GM12865 (cell line): ENCODE results near the gene CUX1.
"Not testable (repeated sequence)": the region's sequence is repeated elsewhere in the genome, so short reads cannot be mapped to it uniquely, and the experiment has no call there.

Experiments
- DNase-seq: peaks from one replicate; pipeline ENCODE4 v3.0.0; 2010; ENCODE audit warnings: low read depth
- H3K4me3 ChIP-seq: 2 replicates; pipeline ENCODE4 v1.5.1; 2011; ENCODE audit warnings: mild to moderate bottlenecking, low read depth, low read length, control low read depth
- TF ChIP-seq, protein P1 (sequence below): IDR thresholded peaks from 2 replicates; pipeline ENCODE4 v1.5.1; 2011; ENCODE audit warnings: low read length, control low read depth, low read depth, inconsistent platforms; ENCODE audit not compliant: insufficient read depth; ENCODE audit errors: missing control alignments

CUX1 gene

DNA sequence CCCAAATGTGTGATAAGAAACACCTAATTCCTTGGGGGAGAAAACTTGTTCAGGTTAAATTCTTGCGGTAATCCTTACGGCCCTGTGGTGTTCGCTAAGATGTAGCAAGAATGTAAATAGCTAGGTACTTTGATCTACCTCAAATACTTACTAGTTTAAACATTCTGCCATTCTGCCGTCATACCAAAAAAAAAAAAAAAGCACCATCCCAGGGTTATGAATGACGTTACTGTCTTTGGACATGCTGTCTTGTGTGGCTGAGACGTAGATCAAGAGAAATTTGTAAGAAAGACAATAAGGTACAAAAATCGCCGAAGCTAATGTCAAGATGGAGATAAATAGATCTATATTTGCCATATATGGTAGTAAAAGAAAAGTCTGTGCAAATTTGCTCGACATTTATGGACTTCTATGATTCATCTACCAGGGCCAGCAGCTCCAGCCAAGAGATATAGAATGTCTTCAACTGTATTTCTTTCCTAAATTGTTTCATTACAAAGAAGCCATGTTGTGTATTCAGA is 195.6 kb downstream of the CUX1 start:
- TF ChIP-seq, protein P1, sequence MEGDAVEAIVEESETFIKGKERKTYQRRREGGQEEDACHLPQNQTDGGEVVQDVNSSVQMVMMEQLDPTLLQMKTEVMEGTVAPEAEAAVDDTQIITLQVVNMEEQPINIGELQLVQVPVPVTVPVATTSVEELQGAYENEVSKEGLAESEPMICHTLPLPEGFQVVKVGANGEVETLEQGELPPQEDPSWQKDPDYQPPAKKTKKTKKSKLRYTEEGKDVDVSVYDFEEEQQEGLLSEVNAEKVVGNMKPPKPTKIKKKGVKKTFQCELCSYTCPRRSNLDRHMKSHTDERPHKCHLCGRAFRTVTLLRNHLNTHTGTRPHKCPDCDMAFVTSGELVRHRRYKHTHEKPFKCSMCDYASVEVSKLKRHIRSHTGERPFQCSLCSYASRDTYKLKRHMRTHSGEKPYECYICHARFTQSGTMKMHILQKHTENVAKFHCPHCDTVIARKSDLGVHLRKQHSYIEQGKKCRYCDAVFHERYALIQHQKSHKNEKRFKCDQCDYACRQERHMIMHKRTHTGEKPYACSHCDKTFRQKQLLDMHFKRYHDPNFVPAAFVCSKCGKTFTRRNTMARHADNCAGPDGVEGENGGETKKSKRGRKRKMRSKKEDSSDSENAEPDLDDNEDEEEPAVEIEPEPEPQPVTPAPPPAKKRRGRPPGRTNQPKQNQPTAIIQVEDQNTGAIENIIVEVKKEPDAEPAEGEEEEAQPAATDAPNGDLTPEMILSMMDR: no peak
- DNase-seq: no peak
- no peak overlapping the region for H3K4me3 ChIP-seq

DNA sequence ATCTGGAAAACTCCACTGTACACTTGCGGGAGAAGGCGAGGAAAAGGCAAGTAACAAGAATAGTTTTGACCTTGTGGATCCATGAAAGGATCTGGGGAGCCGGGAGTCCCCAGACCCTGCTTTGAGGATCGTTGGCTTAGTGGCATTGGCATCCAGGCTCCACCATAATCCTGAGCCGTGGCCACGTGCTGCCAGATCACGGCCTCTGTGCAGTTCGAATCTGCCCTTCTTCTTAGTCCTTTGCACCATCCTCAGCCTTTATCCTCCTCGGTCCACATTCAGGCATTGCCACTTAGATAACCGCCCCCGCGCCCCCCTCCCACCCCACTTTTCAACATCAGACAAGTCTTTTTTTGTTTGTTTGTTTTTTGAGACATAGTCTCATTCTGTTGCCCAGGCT is 201.4 kb downstream of the CUX1 start:
- TF ChIP-seq, protein P1: no peak
- DNase-seq: no peak
- no peak overlapping the region for H3K4me3 ChIP-seq

DNA sequence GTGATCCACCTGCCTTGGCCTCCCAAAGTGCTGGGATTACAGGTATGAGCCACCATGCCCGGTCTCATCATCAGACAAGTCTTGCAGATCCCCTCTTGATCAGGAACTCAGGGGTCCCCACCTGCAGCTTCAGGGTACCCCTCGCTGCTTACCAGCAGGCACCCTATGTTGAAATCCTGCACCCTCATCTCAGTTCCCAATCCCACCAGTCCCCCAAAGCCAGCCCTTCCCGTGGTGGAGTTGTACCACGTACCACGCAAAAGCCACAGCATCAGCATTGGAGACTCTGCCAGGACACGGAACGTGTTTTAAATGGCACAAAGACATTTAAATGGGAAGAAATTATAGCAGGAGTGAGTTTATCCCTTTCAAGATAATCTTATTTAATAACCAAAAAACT is 202.0 kb downstream of the CUX1 start:
- DNase-seq: no peak
- TF ChIP-seq, protein P1: no peak
- no peak overlapping the region for H3K4me3 ChIP-seq

DNA sequence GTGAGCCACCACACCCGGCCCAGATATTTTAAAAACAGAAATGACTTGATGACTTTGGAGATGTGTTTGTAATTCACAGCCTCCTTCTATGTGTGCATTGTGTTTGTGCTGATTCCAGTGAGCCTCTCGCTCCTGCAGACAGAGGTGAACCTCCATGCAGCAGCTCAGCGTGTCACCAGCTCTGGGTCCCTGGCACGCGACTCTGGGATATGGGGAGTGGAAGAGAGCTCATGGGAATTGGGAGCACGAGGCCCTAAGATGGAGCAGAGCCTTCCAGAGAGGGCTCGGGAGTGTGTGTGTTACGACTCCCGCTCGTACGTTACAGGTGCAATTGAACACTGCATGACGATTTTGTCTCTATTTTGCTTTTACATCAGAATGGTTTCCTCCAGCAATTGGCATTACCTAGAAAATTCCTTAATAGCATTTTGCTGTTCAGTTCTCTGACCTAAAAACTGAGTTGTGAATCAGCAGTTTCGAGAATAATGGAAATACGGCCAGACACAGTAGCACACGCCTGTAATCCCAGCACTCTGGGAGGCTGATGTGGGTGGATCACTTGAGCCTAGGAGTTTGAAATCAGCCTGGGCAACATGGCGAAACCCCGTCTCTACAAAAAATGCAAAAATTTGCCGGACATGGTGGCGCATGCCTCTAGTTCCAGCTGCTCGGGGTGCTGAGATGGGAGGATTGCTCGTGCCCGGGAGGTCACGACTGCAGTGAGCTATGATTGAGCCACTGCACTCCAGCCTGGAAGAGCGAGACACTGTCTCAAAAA is 204.6 kb downstream of the CUX1 start:
- TF ChIP-seq, protein P1: no peak
- H3K4me3 ChIP-seq: no peak overlapping the region
- no peak for DNase-seq

DNA sequence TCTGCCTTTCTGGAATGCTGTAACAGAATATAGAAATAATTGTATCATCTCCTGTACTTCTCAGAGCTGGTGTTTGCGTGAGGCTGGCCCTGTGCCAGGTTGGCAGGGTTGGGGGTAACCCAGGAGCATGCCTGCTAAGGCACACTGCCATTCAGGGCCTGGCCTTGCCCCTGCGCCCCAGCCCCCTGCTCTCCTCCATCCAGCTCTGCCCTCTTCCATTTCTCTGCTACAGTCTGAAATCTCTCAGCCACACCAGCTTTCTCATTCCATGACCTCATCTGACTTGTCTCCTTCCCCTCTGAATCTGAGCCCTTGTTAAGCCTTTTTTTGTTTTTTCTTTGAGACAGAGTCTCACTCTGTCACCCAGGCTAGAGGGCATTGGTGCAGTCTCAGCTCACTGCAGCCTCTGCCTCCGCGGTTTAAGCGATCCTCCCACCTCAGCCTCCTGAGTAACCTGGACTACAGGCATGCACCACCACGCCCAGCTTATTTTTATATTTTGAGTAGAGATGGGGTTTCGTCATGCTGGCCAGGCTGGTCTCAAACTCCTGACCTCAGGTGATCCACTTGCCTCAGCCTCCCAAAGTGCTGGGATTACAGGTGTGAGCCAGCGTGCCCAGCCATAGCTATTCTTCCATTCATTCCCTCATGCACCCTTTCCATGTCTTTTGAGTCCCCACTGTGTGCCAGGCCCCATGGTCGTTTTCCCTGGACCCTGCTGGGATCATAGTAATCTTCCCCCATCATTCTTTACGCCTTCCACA is 206.8 kb downstream of the CUX1 start:
- H3K4me3 ChIP-seq: no peak overlapping the region
- TF ChIP-seq, protein P1: no peak
- no peak for DNase-seq

DNA sequence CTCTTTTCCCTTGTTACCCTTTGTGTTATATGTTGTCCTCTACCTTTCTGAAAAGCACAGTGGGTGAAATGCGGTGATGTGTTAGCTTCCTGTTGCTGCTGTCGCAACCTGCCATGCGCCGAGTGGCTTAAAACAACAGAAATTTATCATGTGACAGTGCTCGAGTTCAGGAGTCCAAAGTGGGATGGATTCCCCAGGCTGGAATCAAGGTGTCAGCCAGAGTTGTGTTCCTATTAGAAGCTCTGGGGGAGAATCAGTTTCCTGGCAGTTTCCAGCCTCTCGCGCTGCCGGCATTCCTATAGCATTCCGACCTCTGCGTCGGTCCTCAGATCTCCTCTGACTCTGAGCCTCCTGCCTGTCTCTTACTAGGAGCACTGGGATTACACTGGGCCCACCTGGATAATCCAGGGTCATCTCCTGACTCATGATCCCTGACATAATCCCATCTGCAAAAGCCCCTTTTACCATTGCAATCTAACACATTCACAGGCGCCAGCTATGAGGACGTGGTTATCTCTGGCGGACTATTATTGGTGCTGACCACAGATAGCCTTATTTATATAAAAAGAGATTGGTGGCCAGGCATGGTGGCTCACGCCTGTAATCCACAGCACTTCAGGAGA is 207.5 kb downstream of the CUX1 start:
- DNase-seq: no peak
- TF ChIP-seq, protein P1: no peak

DNA sequence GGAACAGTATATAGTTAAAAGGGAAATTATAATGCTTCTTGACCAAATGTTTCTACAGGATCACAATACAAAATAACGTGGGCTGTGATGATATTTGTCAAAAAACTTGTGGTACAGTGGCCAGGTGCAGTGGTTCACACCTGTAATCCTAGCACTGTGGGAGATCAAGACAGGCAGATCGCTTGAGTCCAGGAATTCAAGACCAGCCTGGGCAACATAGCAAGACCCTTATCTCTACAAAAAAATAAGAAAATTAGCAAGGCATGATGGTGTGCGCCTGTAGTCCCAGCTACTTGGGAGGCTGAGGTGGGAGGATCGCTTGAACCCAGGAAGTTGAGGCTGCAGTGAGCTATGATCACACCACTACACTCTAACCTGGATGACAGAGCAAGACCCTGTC is 208.4 kb downstream of the CUX1 start:
- not testable (repeated sequence) for H3K4me3 ChIP-seq, DNase-seq

More for the DNA sequence above, 207.5 kb downstream of the CUX1 start:
- no peak overlapping the region for H3K4me3 ChIP-seq
